ENCODE data around the gene PIGL.

PIGL gene

GRCh38 chr17:16273929-16274339 lies 56.9 kb downstream of the PIGL start:
- DNase-seq (ENCODE audit: low spot score) = no peak

GRCh38 chr17:16275024-16275423 lies 58.0 kb downstream of the PIGL start:
- DNase-seq (ENCODE audit: low spot score) = no peak

- DNase-seq (ENCODE audit: low spot score) = no peak
These were observed 60.2 kb downstream of the PIGL start for GRCh38 chr17:16277163-16277562.

GRCh38 chr17:16281351-16281750 lies 64.3 kb downstream of the PIGL start:
- DNase-seq (ENCODE audit: low spot score) = peak; percentile 81

GRCh38 chr17:16282522-16282921 lies 65.5 kb downstream of the PIGL start:
- peak; percentile 62 for DNase-seq (ENCODE audit: low spot score)

- DNase-seq (ENCODE audit: low spot score) = no peak
These were observed 66.7 kb downstream of the PIGL start for GRCh38 chr17:16283705-16284104.

- DNase-seq (ENCODE audit: low spot score) = no peak
These were observed 68.6 kb downstream of the PIGL start for GRCh38 chr17:16285646-16286008.

- DNase-seq (ENCODE audit: low spot score) = peak; percentile 99
These were observed 69.3 kb downstream of the PIGL start for GRCh38 chr17:16286009-16286946.

GRCh38 chr17:16286947-16287562 lies 70.0 kb downstream of the PIGL start:
- DNase-seq (ENCODE audit: low spot score) = peak; percentile 46

- DNase-seq (ENCODE audit: low spot score) = peak; percentile 74
These were observed 70.6 kb downstream of the PIGL start for GRCh38 chr17:16287563-16288027.

- peak; percentile 71 for DNase-seq (ENCODE audit: low spot score)
These were observed 72.0 kb downstream of the PIGL start for GRCh38 chr17:16288860-16289571.

- peak; percentile 41 for DNase-seq (ENCODE audit: low spot score)
These were observed 76.9 kb downstream of the PIGL start for GRCh38 chr17:16293931-16294330.

- DNase-seq (ENCODE audit: low spot score) = peak; percentile 75
These were observed 77.5 kb downstream of the PIGL start for GRCh38 chr17:16294560-16294959.

GRCh38 chr17:16296072-16296471 lies 79.1 kb downstream of the PIGL start:
- DNase-seq (ENCODE audit: low spot score) = peak; percentile 97

- peak; percentile 76 for DNase-seq (ENCODE audit: low spot score)
These were observed 80.5 kb downstream of the PIGL start for GRCh38 chr17:16297367-16298139.

- DNase-seq (ENCODE audit: low spot score) = peak; percentile 70
These were observed 81.2 kb downstream of the PIGL start for GRCh38 chr17:16298140-16298662.

GRCh38 chr17:16300554-16300953 lies 83.5 kb downstream of the PIGL start:
- no peak for DNase-seq (ENCODE audit: low spot score)

- DNase-seq (ENCODE audit: low spot score) = no peak
These were observed 85.2 kb downstream of the PIGL start for GRCh38 chr17:16301963-16302855.

GRCh38 chr17:16302856-16303255 lies 85.8 kb downstream of the PIGL start:
- no peak for DNase-seq (ENCODE audit: low spot score)

GRCh38 chr17:16304830-16305229 lies 87.8 kb downstream of the PIGL start:
- DNase-seq (ENCODE audit: low spot score) = peak; percentile 66

GRCh38 chr17:16306211-16306610 lies 89.2 kb downstream of the PIGL start:
- no peak for DNase-seq (ENCODE audit: low spot score)

All from SW480 (cell line).